ENCODE results near the gene UIMC1. TPM values are rescaled to one million over a fixed set of nuclear protein-coding genes. Genes with fewer than 3 reads are reported as not detected.
"Not testable (repeated sequence)": the region's sequence is repeated elsewhere in the genome, so short reads cannot be mapped to it uniquely, and the experiment has no call there.

The UIMC1 gene
- total RNA-seq, 4 donors from 2014 or later = 22.3 to 38.6 (median 27.7) TPM

- DNase-seq (ENCODE audit: low spot score) = no peak
- ATAC-seq (ENCODE audit: low FRiP score) = no peak
- no peak for TF ChIP-seq CTCF (IDR thresholded peaks at IDR 0.05)
These were observed 20.3 kb downstream of the UIMC1 start for GRCh38 chr5:176986280-176986679.

GRCh38 chr5:176985516-176985915 is 21.1 kb downstream of the UIMC1 start:
- DNase-seq (ENCODE audit: low spot score) (no peak), ATAC-seq (ENCODE audit: low FRiP score) (no peak)
- TF ChIP-seq CTCF (IDR thresholded peaks at IDR 0.05) = no peak

DNA sequence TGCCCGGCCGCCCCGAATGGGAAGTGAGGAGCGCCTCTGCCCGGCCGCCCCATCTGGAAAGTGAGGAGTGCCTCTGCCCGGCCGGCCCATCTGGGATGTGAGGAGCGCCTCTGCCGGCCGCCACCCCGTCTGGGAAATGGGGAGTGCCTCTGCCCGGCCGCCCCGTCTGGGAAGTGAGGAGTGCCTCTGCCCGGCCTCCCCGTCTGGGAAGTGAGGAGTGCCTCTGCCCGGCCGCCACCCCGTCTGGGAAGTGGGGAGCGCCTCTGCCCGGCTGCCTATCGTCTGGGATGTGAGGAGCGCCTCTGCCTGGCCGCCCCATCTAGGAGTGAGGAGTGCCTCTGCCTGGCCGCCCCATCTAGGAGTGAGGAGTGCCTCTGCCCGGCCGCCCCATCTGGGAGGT is 22.4 kb downstream of the UIMC1 start:
- not testable (repeated sequence) for ATAC-seq (ENCODE audit: low FRiP score); DNase-seq (ENCODE audit: low spot score)

DNA sequence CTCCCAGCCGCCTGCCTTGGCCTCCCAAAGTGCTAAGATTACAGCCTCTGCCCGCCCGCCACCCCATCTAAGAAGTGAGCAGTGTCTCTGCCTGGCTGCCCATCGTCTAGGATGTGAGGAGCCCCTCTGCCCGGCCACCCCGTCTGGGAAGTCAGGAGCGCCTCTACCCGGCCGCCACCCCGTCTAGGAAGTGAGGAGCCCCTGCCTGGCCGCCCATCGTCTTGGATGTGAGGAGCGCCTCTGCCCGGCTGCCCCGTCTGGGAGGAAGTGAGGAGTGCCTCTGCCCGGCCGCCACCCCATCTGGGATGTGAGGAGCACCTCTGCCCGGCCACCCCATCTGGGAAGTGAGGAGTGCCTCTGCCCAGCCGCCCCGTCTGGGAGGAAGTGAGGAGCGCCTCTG is 23.0 kb downstream of the UIMC1 start:
- DNase-seq (ENCODE audit: low spot score) = not testable (repeated sequence)

DNA sequence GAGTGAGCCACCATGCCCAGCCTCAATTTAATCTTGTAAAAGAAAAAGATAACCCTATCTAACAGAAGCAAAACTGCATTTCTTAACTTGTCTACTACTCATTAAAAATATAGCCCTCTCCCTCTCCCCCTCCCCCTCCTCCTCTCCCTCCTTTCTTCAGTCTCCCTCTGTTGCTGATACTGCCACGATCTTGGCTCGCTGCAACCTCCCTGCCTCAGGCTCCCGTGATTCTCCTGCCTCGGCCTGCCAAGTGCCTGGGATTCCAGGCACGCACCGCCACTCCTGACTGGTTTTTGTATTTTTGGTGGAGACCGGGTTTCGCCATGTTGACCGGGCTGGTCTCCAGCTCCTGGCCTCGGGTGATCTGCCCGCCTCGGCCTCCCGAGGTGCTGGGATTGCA is 23.5 kb downstream of the UIMC1 start:
- DNase-seq (ENCODE audit: low spot score); ATAC-seq (ENCODE audit: low FRiP score): not testable (repeated sequence)

More for the DNA sequence above, 23.0 kb downstream of the UIMC1 start:
- ATAC-seq (ENCODE audit: low FRiP score) = not testable (repeated sequence)

DNA sequence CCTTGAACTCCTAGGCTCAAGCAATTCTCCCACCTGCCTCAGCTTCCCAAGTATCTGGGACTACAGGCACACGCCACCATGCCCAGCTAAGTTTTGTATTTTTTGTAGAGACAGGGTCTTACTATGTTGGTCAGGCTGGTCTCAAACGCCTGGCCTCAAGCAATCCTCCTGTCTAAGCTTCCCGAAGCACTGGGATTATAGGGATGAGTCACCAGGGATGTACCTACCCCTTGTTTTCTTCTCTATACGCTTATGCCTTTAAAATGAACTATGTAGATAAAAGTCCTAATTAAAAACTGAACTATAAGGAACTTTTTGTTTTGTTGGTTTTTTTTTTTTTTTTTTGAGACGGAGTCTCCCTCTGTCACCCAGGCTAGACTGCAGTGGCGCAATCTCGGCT is 25.8 kb downstream of the UIMC1 start:
- TF ChIP-seq CTCF (IDR thresholded peaks at IDR 0.05) = no peak
- ATAC-seq (ENCODE audit: low FRiP score) (no peak), DNase-seq (ENCODE audit: low spot score) (no peak)

GRCh38 chr5:176979669-176980068 is 26.9 kb downstream of the UIMC1 start:
- TF ChIP-seq CTCF (IDR thresholded peaks at IDR 0.05) = no peak
- no peak for DNase-seq (ENCODE audit: low spot score)
- no peak for ATAC-seq (ENCODE audit: low FRiP score)

- no peak for TF ChIP-seq CTCF (IDR thresholded peaks at IDR 0.05)
- DNase-seq (ENCODE audit: low spot score) (no peak), ATAC-seq (ENCODE audit: low FRiP score) (no peak)
These were observed 40.9 kb downstream of the UIMC1 start for GRCh38 chr5:176965633-176966032.

DNA sequence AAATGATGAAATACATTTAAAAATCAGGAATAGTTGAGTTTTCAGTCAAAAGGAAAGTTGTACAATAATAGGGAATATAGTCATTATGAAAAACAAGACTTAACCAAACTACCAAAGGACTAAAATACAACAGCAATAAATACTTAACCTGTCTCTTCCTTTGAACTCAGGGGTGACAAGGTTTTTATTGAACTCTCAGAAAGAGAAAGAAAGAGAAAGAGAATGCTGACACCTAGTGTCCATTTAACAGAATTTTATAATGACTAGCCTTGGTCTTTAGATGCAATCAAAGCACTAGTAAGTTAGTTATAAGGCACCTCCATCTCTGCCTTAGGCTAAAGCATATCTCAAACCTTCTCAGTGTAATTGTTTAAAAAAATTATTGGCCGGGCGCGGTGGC is 47.5 kb downstream of the UIMC1 start:
- no peak for DNase-seq (ENCODE audit: low spot score)
- ATAC-seq (ENCODE audit: low FRiP score) = no peak
- TF ChIP-seq CTCF (IDR thresholded peaks at IDR 0.05) = no peak
